Mesenchymal stem cell (in vitro differentiated cells and primary cell): ENCODE data around the gene KCTD17.
A peak's percentile ranks its signal among the peaks of the same experiment; 100 is the strongest.

ENCODE experiments used
- DNase-seq: peaks from one replicate; pipeline ENCODE4 v3.0.0-alpha.2; 2013
- H2AFZ ChIP-seq: one replicate; pipeline ENCODE4 v1.6.1; 2013; ENCODE audit warnings: low read depth, mild to moderate bottlenecking, control low read depth, inconsistent platforms, low read length, moderate library complexity
- H2AK5ac ChIP-seq: 2 replicates; pipeline ENCODE4 v1.6.1; 2013; ENCODE audit warnings: low read length, moderate library complexity, mild to moderate bottlenecking, inconsistent platforms; ENCODE audit not compliant: severe bottlenecking
- H2BK120ac ChIP-seq: one replicate; pipeline ENCODE4 v1.6.1; 2013; ENCODE audit warnings: low read depth, mild to moderate bottlenecking, inconsistent platforms, low read length, moderate library complexity
- H2BK12ac ChIP-seq, 2 experiments: one replicate each; pipeline ENCODE4 v1.6.1; 2013; ENCODE audit warnings: inconsistent platforms in 2 of 2, low read length in 2 of 2, mild to moderate bottlenecking in 2 of 2, moderate library complexity in 2 of 2, control low read depth in 1 of 2
- H2BK15ac ChIP-seq: one replicate; pipeline ENCODE4 v1.6.1; 2013; ENCODE audit warnings: mild to moderate bottlenecking, low read depth, inconsistent platforms; ENCODE audit not compliant: poor library complexity, severe bottlenecking
- H2BK5ac ChIP-seq: 2 replicates; pipeline ENCODE4 v1.6.1; 2013; ENCODE audit warnings: low read depth, mild to moderate bottlenecking, low read length, control low read depth, inconsistent platforms; ENCODE audit not compliant: poor library complexity, severe bottlenecking
- H3K14ac ChIP-seq, 2 experiments: one replicate each; pipeline ENCODE4 v1.6.1; 2013; ENCODE audit warnings: inconsistent platforms in 2 of 2, low read length in 2 of 2, control low read depth in 1 of 2, mild to moderate bottlenecking in 1 of 2, moderate library complexity in 1 of 2
- H3K18ac ChIP-seq, 2 experiments: one replicate each; pipeline ENCODE4 v1.6.1; 2013; ENCODE audit warnings: inconsistent platforms in 2 of 2, low read length in 2 of 2, control low read depth in 1 of 2, low read depth in 1 of 2, mild to moderate bottlenecking in 1 of 2
- H3K23ac ChIP-seq, 2 experiments: one replicate each; pipeline ENCODE4 v1.6.1; 2013; ENCODE audit warnings: inconsistent platforms in 2 of 2, low read length in 2 of 2, mild to moderate bottlenecking in 2 of 2, moderate library complexity in 2 of 2, control low read depth in 1 of 2
- H3K27ac ChIP-seq: 2 replicates; pipeline ENCODE4 v1.5.1; 2013; ENCODE audit warnings: mild to moderate bottlenecking, moderate library complexity, low read length, control low read depth, inconsistent platforms; ENCODE audit not compliant: poor library complexity, severe bottlenecking
- H3K27me3 ChIP-seq, 2 experiments: 2 replicates each; pipeline versions ENCODE4 v1.6.1 to v1.7.0; 2013; ENCODE audit warnings: low read length in 2 of 2, mild to moderate bottlenecking in 2 of 2, moderate library complexity in 2 of 2, control low read depth in 1 of 2, inconsistent platforms in 1 of 2; ENCODE audit not compliant: control insufficient read depth in 1 of 2, insufficient read depth in 1 of 2
- H3K36me3 ChIP-seq, 2 experiments: 2 replicates each; pipeline versions ENCODE4 v1.6.1 to v1.7.0; 2013; ENCODE audit warnings: low read length in 2 of 2, control low read depth in 1 of 2, inconsistent platforms in 1 of 2, low read depth in 1 of 2, mild to moderate bottlenecking in 1 of 2; ENCODE audit not compliant: insufficient read depth in 2 of 2, control insufficient read depth in 1 of 2
- H3K4ac ChIP-seq, 2 experiments: one replicate each; pipeline ENCODE4 v1.6.1; 2013; ENCODE audit warnings: inconsistent platforms in 2 of 2, low read length in 2 of 2, mild to moderate bottlenecking in 2 of 2, moderate library complexity in 2 of 2, control low read depth in 1 of 2, low read depth in 1 of 2
- H3K4me1 ChIP-seq: 2 replicates; pipeline ENCODE4 v1.6.1; 2013; ENCODE audit warnings: low read depth, low read length, control low read depth; ENCODE audit not compliant: control insufficient read depth, insufficient read depth
- H3K4me2 ChIP-seq: 2 replicates; pipeline ENCODE4 v1.6.1; 2013; ENCODE audit warnings: low read length, mild to moderate bottlenecking, inconsistent platforms; ENCODE audit not compliant: poor library complexity, severe bottlenecking
- H3K4me3 ChIP-seq, 2 experiments: 2 replicates each; pipeline versions ENCODE4 v1.5.1 to v1.7.0; 2013; ENCODE audit warnings: low read length in 2 of 2, mild to moderate bottlenecking in 2 of 2, control low read depth in 1 of 2, low read depth in 1 of 2; ENCODE audit not compliant: insufficient read depth in 1 of 2
- H3K79me1 ChIP-seq: replicated peaks from 2 replicates; pipeline ENCODE4 v1.6.1; 2013; ENCODE audit warnings: mild to moderate bottlenecking, control low read depth, low read length, inconsistent platforms; ENCODE audit not compliant: poor library complexity, severe bottlenecking
- H3K9ac ChIP-seq: 2 replicates; pipeline ENCODE4 v1.7.0; 2013; ENCODE audit warnings: mild to moderate bottlenecking, low read length, moderate library complexity
- H3K9me3 ChIP-seq: 2 replicates; pipeline ENCODE4 v1.7.0; 2013; ENCODE audit warnings: mild to moderate bottlenecking, low read length; ENCODE audit not compliant: control insufficient read depth
- H4K8ac ChIP-seq: one replicate; pipeline ENCODE4 v1.6.1; 2013; ENCODE audit warnings: inconsistent platforms, mild to moderate bottlenecking, low read length, moderate library complexity
- H4K91ac ChIP-seq: one replicate; pipeline ENCODE4 v1.6.1; 2013; ENCODE audit warnings: mild to moderate bottlenecking, low read length, inconsistent platforms
- WGBS: methylation state at CpG from one replicate; pipeline ENCODE4 v1.1.7; 2013; ENCODE audit warnings: mixed read lengths; 5-methylcytosine and 5-hydroxymethylcytosine counted together

The KCTD17 gene

DNA sequence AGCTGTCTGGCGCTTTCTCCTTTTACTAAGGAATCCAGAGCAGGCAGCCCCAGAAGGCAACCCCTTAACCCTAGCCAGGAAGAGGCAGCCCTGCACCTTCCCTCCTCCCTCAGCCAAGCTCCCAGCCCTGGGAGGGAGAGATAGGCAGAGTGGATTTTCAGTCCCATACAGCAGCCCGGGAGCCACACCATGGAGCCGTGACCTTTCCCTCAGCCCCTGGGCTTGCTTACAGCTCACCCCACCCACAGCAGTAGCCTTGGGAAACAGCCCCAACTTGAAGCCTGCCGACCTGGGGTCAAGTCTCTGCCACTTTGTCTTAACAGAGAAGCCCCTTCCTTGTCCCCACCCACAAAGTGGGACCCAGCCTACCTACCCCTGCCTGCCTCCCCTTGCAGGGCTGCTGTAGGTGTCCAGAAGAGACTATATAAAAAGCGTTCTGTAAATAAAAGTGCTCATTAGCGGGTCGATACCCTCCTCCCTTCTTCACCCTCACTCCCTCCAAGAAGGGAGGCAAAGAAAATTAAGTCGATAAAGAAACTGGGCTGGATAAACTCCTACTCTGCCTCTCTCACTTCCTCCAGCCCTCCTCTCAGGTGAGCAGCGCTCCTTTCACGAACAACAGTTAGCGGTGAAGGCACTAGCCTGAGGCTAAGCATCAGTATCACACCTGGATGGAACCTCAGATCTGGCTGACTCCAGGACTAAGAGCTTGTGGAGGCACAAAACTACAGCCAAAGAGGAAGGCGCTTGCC is 36.5 kb upstream of the KCTD17 start:
- WGBS, result 80% methylated on average over 11 of the region's 12 CpGs
- Histone ChIP-seq H2BK120ac (no peak overlapping the region), H3K14ac (no peak overlapping the region)

GRCh38 chr22:37015587-37015878 is 36.0 kb upstream of the KCTD17 start:
- Histone ChIP-seq H3K9me3 (no peaks in the 10 kb centered on the region), H3K9ac (no peak overlapping the region), H3K4me3 (no peak overlapping the region), H3K4me2 (no peak overlapping the region), H2BK12ac (no peak overlapping the region), H3K79me1 (peaks cover 25% of the 10 kb centered on the region), H2AFZ (no peak overlapping the region), H3K27me3 (no peaks in the 10 kb centered on the region), H2BK120ac (no peak overlapping the region), H2BK5ac (no peak overlapping the region), H4K8ac (no peak overlapping the region), H3K4me1 (peaks cover 27% of the 10 kb centered on the region), H2AK5ac (no peak overlapping the region), H4K91ac (no peak overlapping the region), H3K4ac (no peak overlapping the region), H3K14ac (no peak overlapping the region), H3K36me3 (peaks cover 18 to 26% of the 10 kb centered on the region in 2 experiments), H3K18ac (no peak overlapping the region), H2BK15ac (no peak overlapping the region), H3K27ac (no peak overlapping the region), H3K23ac (no peak overlapping the region)
- 94% methylated on average over 4 of the region's 4 CpGs for WGBS
- no peak for DNase-seq

More for the DNA sequence above, 36.5 kb upstream of the KCTD17 start:
- Histone ChIP-seq H3K36me3 (peaks cover 18 to 26% of the 10 kb centered on the region in 2 experiments), H2BK5ac (no peak overlapping the region), H3K4me3 (no peak overlapping the region), H3K9ac (no peak overlapping the region), H4K8ac (no peak overlapping the region), H2BK15ac (no peak overlapping the region), H4K91ac (no peak overlapping the region), H3K23ac (no peak overlapping the region), H3K18ac (no peak overlapping the region), H3K4me1 (peaks cover 25% of the 10 kb centered on the region), H2BK12ac (no peak overlapping the region), H2AK5ac (no peak overlapping the region), H3K9me3 (no peaks in the 10 kb centered on the region), H3K27ac (no peak overlapping the region), H3K4me2 (no peak overlapping the region), H3K79me1 (peaks cover 24% of the 10 kb centered on the region), H3K27me3 (peaks cover 1 to 3% of the 10 kb centered on the region in 2 experiments), H3K4ac (no peak overlapping the region), H2AFZ (no peak overlapping the region)
- no peak for DNase-seq

GRCh38 chr22:37016134-37016910 is 35.2 kb upstream of the KCTD17 start:
- H3K9ac ChIP-seq, result no peak overlapping the region
- H2AFZ ChIP-seq, result no peak overlapping the region
- H4K91ac ChIP-seq, result no peak overlapping the region
- no peak overlapping the region for H2AK5ac ChIP-seq
- no peak overlapping the region for H4K8ac ChIP-seq
- H3K4ac ChIP-seq, result no peak overlapping the region
- H3K4me3 ChIP-seq, result no peak overlapping the region
- DNase-seq, result no peak
- H3K9me3 ChIP-seq, result no peaks in the 10 kb centered on the region
- no peaks in the 10 kb centered on the region for H3K27me3 ChIP-seq
- H3K18ac ChIP-seq, result no peak overlapping the region
- no peak overlapping the region for H3K27ac ChIP-seq
- 94% methylated on average over 14 of the region's 14 CpGs for WGBS
- peaks cover 29% of the 10 kb centered on the region for H3K79me1 ChIP-seq
- H3K4me2 ChIP-seq, result no peak overlapping the region
- H3K36me3 ChIP-seq, result peaks cover 18 to 29% of the 10 kb centered on the region in 2 experiments
- no peak overlapping the region for H3K14ac ChIP-seq
- no peak overlapping the region for H2BK15ac ChIP-seq
- H2BK12ac ChIP-seq, result no peak overlapping the region
- H2BK5ac ChIP-seq, result no peak overlapping the region
- H3K4me1 ChIP-seq, result peaks cover 31% of the 10 kb centered on the region
- no peak overlapping the region for H2BK120ac ChIP-seq
- no peak overlapping the region for H3K23ac ChIP-seq

GRCh38 chr22:37017356-37017755 is 34.2 kb upstream of the KCTD17 start:
- no peak for DNase-seq
- Histone ChIP-seq H3K4me3 (no peak overlapping the region), H2AFZ (no peak overlapping the region), H2AK5ac (no peak overlapping the region), H4K91ac (peak overlapping the region; percentile 11), H3K27ac (no peak overlapping the region), H3K4me1 (peaks cover 34% of the 10 kb centered on the region), H2BK15ac (no peak overlapping the region), H3K9me3 (no peaks in the 10 kb centered on the region), H3K27me3 (no peaks in the 10 kb centered on the region), H2BK5ac (no peak overlapping the region), H3K18ac (peak overlapping the region in 1 of 2 experiments; percentile 44), H3K4me2 (no peak overlapping the region), H3K23ac (no peak overlapping the region), H3K36me3 (peaks cover 18 to 30% of the 10 kb centered on the region in 2 experiments), H3K79me1 (peaks cover 35% of the 10 kb centered on the region), H3K9ac (no peak overlapping the region), H2BK120ac (no peak overlapping the region), H2BK12ac (no peak overlapping the region), H4K8ac (peak overlapping the region; percentile 17), H3K4ac (no peak overlapping the region), H3K14ac (no peak overlapping the region)
- 94% methylated on average over 9 of the region's 10 CpGs for WGBS
